ENCODE results near the gene KCNJ11. TPM values are rescaled to one million over a fixed set of nuclear protein-coding genes. Genes with fewer than 3 reads are reported as not detected.
"Not testable (repeated sequence)": the region's sequence is repeated elsewhere in the genome, so short reads cannot be mapped to it uniquely, and the experiment has no call there.

The KCNJ11 gene
- total and polyA plus RNA-seq, 12 donors = 0.11 to 3.2 (median 1.4) TPM

DNA sequence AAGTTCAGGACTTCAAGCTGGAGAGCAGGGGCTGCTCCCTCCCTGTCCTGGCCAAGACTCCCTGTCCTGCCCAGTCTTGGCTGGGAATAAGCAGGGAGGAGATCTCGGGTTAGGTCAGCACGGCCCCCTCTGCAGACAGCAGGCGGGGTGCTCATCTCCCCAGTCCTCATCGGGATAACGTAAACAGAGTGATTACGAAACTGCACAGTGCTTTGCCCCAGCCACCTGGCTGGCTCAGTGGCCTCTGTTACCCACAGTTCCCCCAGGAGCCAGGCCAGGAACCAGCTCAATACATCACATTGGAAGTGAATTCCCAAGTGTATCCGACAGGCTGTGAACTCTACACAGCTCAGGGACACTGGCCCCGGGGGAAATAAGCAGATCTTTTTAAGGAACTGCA lies 42.7 kb upstream of the KCNJ11 start:
- H3K4me1 ChIP-seq (replicated peaks in 1 of 2) = no peaks in the 10 kb centered on the region
- no peak for DNase-seq
- no peak overlapping the region for H3K4me3 ChIP-seq
- no peaks in the 10 kb centered on the region for H3K27me3 ChIP-seq
- TF ChIP-seq, protein P1, sequence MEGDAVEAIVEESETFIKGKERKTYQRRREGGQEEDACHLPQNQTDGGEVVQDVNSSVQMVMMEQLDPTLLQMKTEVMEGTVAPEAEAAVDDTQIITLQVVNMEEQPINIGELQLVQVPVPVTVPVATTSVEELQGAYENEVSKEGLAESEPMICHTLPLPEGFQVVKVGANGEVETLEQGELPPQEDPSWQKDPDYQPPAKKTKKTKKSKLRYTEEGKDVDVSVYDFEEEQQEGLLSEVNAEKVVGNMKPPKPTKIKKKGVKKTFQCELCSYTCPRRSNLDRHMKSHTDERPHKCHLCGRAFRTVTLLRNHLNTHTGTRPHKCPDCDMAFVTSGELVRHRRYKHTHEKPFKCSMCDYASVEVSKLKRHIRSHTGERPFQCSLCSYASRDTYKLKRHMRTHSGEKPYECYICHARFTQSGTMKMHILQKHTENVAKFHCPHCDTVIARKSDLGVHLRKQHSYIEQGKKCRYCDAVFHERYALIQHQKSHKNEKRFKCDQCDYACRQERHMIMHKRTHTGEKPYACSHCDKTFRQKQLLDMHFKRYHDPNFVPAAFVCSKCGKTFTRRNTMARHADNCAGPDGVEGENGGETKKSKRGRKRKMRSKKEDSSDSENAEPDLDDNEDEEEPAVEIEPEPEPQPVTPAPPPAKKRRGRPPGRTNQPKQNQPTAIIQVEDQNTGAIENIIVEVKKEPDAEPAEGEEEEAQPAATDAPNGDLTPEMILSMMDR (IDR thresholded peaks at IDR 0.05) = no peak
- no peak for TF ChIP-seq POLR2A (IDR thresholded peaks at IDR 0.05)
- H3K9me3 ChIP-seq (replicated peaks in 1 of 3) = no peaks in the 10 kb centered on the region
- no peak overlapping the region for H3K27ac ChIP-seq
- WGBS, 4 donors = 56 to 73% (median 57%) methylated on average over 5 to 8 of the region's 8 CpGs
- intact Hi-C loops (cut with DNase I) = no loop called here
- H3K36me3 ChIP-seq (replicated peaks in 1 of 2) = no peaks in the 10 kb centered on the region

DNA sequence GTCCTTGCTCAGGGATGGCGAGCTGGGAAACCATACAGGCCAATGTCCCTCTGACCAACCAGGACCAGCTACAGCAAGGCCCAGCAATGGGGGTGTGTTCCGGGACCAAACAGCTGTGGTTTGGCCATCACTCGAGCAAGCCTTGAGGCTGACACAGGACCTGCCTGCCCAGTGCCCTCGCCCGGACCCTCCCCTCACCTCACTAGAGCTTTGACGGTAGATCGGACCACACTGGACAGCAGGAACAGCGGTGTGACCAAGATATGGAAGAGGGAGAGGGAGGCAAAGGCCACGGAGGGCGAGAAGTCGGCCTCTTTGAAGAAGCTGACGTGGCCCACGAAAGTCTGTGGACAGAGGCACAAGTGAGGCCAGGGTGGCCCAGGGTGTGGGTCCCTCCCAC lies 42.2 kb upstream of the KCNJ11 start:
- DNase-seq = no peak
- WGBS, 4 donors = 87 to 90% (median 89%) methylated on average over 12 to 13 of the region's 13 CpGs
- intact Hi-C loops (cut with DNase I) = no loop called here
- Histone ChIP-seq H3K27me3 (no peaks in the 10 kb centered on the region), H3K9me3 (replicated peaks in 1 of 3) (no peaks in the 10 kb centered on the region), H3K36me3 (replicated peaks in 1 of 2) (no peaks in the 10 kb centered on the region), H3K4me3 (no peak overlapping the region), H3K27ac (no peak overlapping the region), H3K4me1 (replicated peaks in 1 of 2) (no peaks in the 10 kb centered on the region)
- no peak for TF ChIP-seq POLR2A (IDR thresholded peaks at IDR 0.05)
- TF ChIP-seq, protein P1 (IDR thresholded peaks at IDR 0.05) = no peak

DNA sequence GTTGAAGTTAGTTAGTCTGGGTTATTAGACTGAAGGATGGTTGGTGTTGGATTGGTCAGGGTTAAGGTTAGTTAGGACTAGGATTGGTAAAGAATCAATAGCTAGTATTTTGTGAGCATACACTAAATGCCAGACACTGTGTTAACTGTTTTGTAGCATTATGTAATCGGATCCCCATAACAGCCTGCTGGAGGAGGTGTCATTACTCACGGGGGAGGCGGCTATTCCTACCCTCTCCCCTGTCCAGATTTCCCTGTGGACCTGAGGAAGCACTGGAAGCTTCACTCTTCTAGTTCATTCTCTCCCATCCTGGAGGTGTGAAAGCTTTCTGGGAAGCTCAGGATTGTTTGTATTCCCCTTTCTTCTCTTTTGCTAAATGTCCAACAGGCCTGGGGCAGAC lies 40.5 kb upstream of the KCNJ11 start:
- H3K9me3 ChIP-seq (replicated peaks in 1 of 3) = no peaks in the 10 kb centered on the region
- no peaks in the 10 kb centered on the region for H3K4me1 ChIP-seq (replicated peaks in 1 of 2)
- no peak overlapping the region for H3K4me3 ChIP-seq
- no peaks in the 10 kb centered on the region for H3K36me3 ChIP-seq (replicated peaks in 1 of 2)
- DNase-seq = no peak
- 78 to 85% (median 85%) methylated on average over 3 of the region's 3 CpGs for WGBS, 4 donors
- no peak overlapping the region for H3K27ac ChIP-seq
- TF ChIP-seq, protein P1 (IDR thresholded peaks at IDR 0.05) = no peak
- no peaks in the 10 kb centered on the region for H3K27me3 ChIP-seq
- intact Hi-C loops (cut with DNase I) = no loop called here

DNA sequence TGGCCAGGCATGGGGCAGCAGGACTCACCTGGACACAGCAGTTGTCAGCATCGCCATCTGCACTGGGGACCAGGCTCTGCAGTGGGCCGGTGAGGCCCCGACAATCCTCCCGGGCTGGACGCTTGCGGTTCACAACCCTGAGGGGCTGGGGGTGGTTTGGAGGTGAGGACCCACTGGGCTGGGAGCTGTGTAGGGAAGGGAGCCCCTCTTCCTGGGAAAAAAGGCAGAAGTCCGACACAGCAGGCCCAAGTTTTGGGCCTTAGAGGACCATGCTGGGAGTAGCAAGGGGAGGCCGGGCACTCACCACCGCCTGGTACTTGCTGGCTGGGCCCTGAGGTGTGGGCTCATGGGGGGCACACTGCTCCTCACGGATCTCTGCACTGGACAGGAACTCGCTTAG lies 39.8 kb upstream of the KCNJ11 start:
- 81 to 94% (median 89%) methylated on average over 10 to 11 of the region's 11 CpGs for WGBS, 4 donors
- no peak for DNase-seq
- TF ChIP-seq, protein P1 (IDR thresholded peaks at IDR 0.05) = no peak
- no peak for TF ChIP-seq POLR2A (IDR thresholded peaks at IDR 0.05)
- Histone ChIP-seq H3K4me3 (no peak overlapping the region), H3K4me1 (replicated peaks in 1 of 2) (no peaks in the 10 kb centered on the region), H3K36me3 (replicated peaks in 1 of 2) (no peaks in the 10 kb centered on the region), H3K27me3 (no peaks in the 10 kb centered on the region), H3K27ac (no peak overlapping the region), H3K9me3 (replicated peaks in 1 of 3) (no peaks in the 10 kb centered on the region)
- intact Hi-C loops (cut with DNase I) = no loop called here

DNA sequence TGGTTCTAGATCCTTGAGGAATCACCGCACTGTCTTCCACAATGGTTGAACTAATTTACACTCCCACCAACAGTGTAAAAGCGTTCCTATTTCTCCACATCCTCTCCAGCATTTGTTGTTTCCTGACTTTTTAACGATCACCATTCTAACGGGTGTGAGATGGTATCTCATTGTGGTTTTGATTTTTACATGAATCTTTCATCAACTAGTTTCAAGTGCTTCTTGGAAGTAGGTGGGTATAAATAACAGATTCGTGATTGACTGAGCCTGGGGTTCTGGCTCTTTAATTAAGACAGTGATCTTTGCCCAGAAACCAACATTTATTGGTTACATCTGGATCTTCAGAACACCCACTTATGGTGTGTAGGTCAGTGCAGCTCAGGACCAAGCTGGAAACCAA lies 37.8 kb upstream of the KCNJ11 start:
- H3K27me3 ChIP-seq; H3K27ac ChIP-seq; H3K4me1 ChIP-seq (replicated peaks in 1 of 2); H3K9me3 ChIP-seq (replicated peaks in 1 of 3); DNase-seq; H3K4me3 ChIP-seq; intact Hi-C loops (cut with DNase I); H3K36me3 ChIP-seq (replicated peaks in 1 of 2): not testable (repeated sequence)
- 62 to 77% (median 69%) methylated on average over 4 to 5 of the region's 5 CpGs for WGBS, 4 donors

Measured in adrenal gland (tissue), 12 donors.